HG02759 (cell line): ENCODE measurements around the gene INS.
"Not testable (repeated sequence)": the region's sequence is repeated elsewhere in the genome, so short reads cannot be mapped to it uniquely, and the experiment has no call there.

Source experiments
- ATAC-seq: cut with Tn5 transposase; IDR thresholded peaks from one replicate; pipeline ENCODE4 v1.9.1; 2021; ENCODE audit warnings: mild to moderate bottlenecking, moderate library complexity; ENCODE audit not compliant: unreplicated experiment

INS gene

DNA sequence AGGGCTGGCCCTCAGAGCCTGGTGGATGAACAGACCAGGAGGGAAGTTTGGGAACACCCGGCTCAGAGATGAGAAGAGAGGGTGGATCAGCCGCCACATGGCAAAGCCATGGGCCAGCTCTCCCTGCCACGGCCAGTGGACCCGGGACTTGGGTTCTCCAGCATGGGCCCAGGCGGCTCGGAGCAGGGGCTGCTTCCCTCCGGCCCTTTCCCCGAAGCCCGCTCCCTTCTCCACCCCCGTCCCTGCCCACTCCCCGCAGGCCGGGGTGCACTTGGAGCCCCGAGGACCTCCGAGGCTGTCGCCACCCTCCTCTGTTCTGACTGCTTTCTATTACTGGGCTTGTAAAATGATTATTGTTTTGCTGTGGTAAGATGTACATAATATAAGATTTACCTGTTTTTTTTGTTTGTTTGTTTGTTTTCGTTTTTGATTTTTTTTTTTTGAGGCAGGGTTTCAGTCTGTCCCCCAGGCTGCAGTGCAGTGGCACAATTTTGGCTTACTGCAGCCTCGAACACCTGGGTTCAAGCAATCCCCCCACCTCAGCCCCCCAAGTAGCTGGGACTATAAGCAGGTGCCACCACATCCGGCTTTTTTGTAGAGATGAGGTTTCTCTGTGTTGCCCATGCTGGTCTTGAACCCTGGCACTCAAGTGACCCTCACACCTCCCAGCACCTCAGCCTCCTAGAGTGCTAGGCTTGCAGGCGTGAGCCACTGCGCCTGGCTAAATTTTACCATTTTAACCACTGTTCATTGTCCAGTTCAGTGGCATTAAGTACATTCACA is 21.9 kb upstream of the INS start:
- ATAC-seq, result no peak

GRCh38 chr11:2182075-2182474 is 21.1 kb upstream of the INS start:
- no peak for ATAC-seq

GRCh38 chr11:2180789-2181370 is 19.9 kb upstream of the INS start:
- no peak for ATAC-seq

GRCh38 chr11:2180347-2180746 is 19.3 kb upstream of the INS start:
- ATAC-seq, result no peak

- no peak for ATAC-seq
Observed at GRCh38 chr11:2179516-2179915, 18.5 kb upstream of the INS start.

DNA sequence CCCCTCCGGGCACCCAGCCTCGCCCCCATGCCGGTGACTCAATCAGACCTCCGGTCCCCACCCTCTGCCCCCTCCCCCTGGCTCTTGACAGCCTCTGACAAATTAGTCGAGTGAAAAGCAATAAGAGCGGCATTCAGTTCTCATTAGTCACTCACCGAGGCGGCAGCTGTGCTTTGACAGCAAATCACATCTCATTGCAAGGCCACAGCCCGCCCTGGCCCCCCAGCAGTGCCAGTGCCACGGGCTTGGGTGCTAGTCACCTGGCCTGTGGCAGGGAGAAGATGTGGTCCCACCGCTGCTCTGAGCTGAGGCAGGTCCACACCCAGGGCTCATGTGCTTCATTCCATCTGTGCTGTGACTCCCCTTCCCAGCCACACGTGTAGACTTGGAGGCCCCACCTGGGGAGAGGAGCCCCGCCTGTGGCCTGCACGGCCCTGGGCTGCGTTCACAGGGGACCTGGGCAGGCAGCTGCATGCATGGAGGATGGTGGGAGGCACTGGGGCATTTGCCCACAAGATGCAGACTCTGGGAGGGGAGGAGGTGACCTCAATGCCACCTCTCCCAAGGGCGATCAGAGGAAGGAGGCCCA is 18.0 kb upstream of the INS start:
- ATAC-seq, result no peak

DNA sequence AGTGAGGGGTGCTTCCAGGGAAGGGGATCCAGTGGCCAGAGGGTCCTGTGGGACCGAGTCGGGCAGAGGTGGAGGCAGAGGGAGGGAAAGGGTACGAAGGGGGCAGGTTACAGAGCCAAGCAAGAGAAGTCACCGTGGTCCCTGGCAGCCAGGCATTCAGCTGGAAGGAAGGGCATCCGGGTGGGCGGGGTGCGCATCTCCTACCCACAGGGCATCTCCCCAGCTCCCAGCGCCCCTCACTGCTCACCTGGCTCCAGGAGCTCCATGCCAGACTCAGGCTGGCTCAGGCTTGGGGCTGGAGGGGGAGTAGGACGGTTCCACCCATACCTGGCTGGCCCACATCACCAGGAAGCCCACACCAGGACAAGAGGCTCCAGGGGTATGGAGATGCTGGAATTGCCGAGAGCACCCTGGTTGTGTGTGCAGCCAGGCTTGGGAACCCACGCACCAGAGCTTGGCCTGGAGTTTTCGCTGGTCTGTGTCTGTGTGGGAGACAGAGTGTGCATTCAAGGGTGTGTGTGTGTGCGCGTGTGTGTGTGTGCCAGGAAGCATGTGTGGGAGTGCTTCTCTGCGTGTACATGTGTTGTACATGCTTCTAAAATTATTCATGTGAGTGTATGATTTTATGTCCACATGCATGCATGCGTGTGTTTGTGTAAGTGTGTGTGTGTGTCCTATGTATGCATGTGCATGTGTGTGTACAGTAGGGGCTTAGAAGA is 17.2 kb upstream of the INS start:
- not testable (repeated sequence) for ATAC-seq

- no peak for ATAC-seq
Observed at GRCh38 chr11:2177076-2177475, 16.1 kb upstream of the INS start.

GRCh38 chr11:2176389-2176900 is 15.4 kb upstream of the INS start:
- ATAC-seq, result no peak

DNA sequence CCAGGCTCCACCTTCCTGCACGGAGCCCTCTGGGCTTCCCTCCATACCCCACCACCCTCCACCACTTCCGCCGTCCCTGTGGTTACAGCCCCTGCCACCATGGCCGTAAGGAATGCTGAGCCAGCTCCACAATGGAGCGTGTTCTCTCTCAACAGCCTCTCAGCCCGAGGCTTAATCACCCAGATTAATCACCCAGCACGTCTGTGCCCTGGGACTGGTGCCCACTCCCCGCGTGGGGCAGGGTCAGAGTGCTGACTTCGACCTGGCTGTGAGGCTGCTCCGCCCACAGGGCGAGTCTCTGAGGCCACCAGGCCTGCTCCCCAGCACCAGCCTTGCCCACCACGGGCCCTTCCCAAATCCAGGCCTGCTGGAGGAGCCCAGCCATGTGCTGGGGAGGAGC is 14.7 kb upstream of the INS start:
- no peak for ATAC-seq

- no peak for ATAC-seq
Observed at GRCh38 chr11:2174361-2174760, 13.4 kb upstream of the INS start.

DNA sequence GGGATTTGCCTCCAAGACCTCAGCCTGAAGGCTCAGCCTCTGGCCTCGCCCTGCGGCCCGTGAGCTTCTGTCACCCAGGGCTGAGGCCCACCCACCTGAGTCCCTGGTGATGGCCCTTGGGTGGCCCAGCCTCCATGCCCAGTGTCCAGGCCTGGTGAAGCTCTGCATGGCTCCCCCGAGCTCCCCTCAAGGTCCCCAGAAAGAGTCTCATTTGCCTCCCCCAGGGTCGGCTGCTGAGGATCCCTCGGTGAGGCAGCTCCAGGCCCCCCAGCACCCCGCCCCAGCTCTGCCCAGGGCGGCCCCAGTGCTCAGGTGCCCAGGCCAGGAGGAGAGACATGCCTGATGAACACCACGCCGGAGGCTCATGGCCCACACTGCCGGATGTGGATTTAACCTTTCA is 12.8 kb upstream of the INS start:
- ATAC-seq, result no peak

DNA sequence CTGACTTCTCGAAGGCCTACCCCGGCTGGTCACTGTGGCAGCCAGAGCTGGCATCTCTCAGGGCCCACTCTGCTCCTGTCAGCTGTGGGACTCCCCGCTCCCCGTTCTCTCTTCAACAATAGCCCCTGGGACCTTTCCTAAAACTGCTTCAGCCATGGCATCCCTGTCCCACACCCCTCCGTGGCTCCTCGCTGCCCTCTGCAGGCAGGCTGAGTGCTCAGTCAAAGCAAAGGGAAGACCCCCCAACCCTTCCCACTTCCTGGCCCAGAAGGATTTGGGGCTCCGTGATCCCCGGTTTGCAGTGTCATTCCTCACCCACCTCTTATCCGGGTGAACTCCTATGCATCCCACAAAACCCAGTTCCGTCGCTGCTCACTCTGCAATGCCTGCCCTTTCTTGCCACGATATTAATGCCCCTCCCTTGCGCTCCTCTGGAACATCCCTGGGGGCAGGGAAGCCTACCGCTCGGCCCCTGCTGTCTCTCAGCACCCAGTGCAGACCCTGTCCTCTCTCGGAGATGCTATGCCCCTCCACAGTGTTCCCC is 12.2 kb upstream of the INS start:
- ATAC-seq, result no peak

DNA sequence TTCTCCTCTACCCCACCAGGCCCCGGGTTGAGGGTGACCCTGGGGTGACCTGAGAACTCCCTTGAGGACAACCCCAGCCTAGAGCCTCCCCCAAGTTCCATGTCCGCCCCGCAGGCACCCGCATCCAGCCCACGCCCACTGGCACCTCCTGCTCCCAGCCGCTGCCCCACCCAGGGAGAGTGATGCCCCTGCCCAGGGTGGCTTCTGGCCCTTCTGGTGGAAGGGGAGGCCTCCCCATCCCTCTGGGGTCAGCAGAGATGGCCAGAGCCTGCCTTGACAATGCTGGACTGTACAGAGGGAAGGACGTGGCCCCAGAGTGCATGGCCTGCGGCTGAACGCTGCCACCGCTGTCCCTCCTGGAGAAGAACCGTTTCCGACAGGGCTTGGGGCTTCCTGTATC is 11.7 kb upstream of the INS start:
- no peak for ATAC-seq

- ATAC-seq, result no peak
Observed at GRCh38 chr11:2171591-2172003, 10.6 kb upstream of the INS start, which contains the start of gene TH. Gene TH, minus strand, starts transcription at chr11:2171815. Its CDS starts 29 bp downstream, at chr11:2171786.

GRCh38 chr11:2169626-2170570 is 8.9 kb upstream of the INS start:
- ATAC-seq, result no peak

- no peak for ATAC-seq
Observed at GRCh38 chr11:2169005-2169378, 8.0 kb upstream of the INS start.

- ATAC-seq, result no peak
Observed at GRCh38 chr11:2168286-2169004, 7.4 kb upstream of the INS start.
